H9 (cell line): ENCODE measurements around the gene GLCCI1. TPM values are rescaled to one million over a fixed set of nuclear protein-coding genes. Genes with fewer than 3 reads are reported as not detected.

Experiments
- DNase-seq: peaks from one replicate; pipeline ENCODE4 v3.0.0-alpha.2; 2017
- H2AFZ ChIP-seq: one replicate; pipeline ENCODE4 v1.6.1; 2013; ENCODE audit warnings: mild to moderate bottlenecking, low read length, control low read depth, moderate library complexity
- H2AK5ac ChIP-seq: 2 replicates; pipeline ENCODE4 v1.6.1; 2013; ENCODE audit warnings: low read length, control low read depth, mixed read lengths; ENCODE audit not compliant: insufficient read length
- H2BK120ac ChIP-seq: one replicate; pipeline ENCODE4 v1.6.1; 2013; ENCODE audit warnings: low read depth, mild to moderate bottlenecking, low read length, control low read depth, inconsistent platforms; ENCODE audit not compliant: poor library complexity, severe bottlenecking
- H2BK12ac ChIP-seq: 2 replicates; pipeline ENCODE4 v1.6.1; 2013; ENCODE audit warnings: low read length, control low read depth, mixed read lengths, low read depth; ENCODE audit not compliant: insufficient read length
- H2BK15ac ChIP-seq: 2 replicates; pipeline ENCODE4 v1.6.1; 2013; ENCODE audit warnings: low read depth, low read length, control low read depth
- H2BK20ac ChIP-seq: one replicate; pipeline ENCODE4 v1.6.1; 2013; ENCODE audit warnings: low read depth, mild to moderate bottlenecking, low read length, control low read depth, inconsistent platforms; ENCODE audit not compliant: poor library complexity, severe bottlenecking
- H2BK5ac ChIP-seq: 2 replicates; pipeline ENCODE4 v1.6.1; 2013; ENCODE audit warnings: low read length, control low read depth, mixed read lengths; ENCODE audit not compliant: insufficient read length
- H3K14ac ChIP-seq: 2 replicates; pipeline ENCODE4 v1.6.1; 2013; ENCODE audit warnings: low read length, control low read depth; ENCODE audit not compliant: insufficient read depth
- H3K18ac ChIP-seq: 2 replicates; pipeline ENCODE4 v1.6.1; 2013; ENCODE audit warnings: low read depth, mild to moderate bottlenecking, mixed read lengths, low read length, control low read depth; ENCODE audit not compliant: insufficient read length
- H3K23ac ChIP-seq: 2 replicates; pipeline ENCODE4 v1.6.1; 2013; ENCODE audit warnings: low read length, control low read depth, mixed read lengths, low read depth; ENCODE audit not compliant: insufficient read length
- H3K23me2 ChIP-seq: 2 replicates; pipeline ENCODE4 v1.6.1; 2013; ENCODE audit warnings: low read depth, mild to moderate bottlenecking, mixed read lengths, low read length, control low read depth; ENCODE audit not compliant: insufficient read length, poor library complexity, severe bottlenecking
- H3K27ac ChIP-seq: 2 replicates; pipeline ENCODE4 v1.5.1; 2013; ENCODE audit warnings: low read length, control low read depth, mixed read lengths, low read depth; ENCODE audit not compliant: insufficient read length
- H3K27me3 ChIP-seq: 2 replicates; pipeline ENCODE4 v1.6.1; 2013; ENCODE audit warnings: low read length, control low read depth, inconsistent platforms; ENCODE audit not compliant: insufficient read depth
- H3K4ac ChIP-seq: 2 replicates; pipeline ENCODE4 v1.6.1; 2013; ENCODE audit warnings: low read depth, mild to moderate bottlenecking, control low read depth, inconsistent platforms, low read length, moderate library complexity
- H3K4me1 ChIP-seq: 2 replicates; pipeline ENCODE4 v1.6.1; 2013; ENCODE audit warnings: low read length, control low read depth, inconsistent platforms; ENCODE audit not compliant: insufficient read depth
- H3K4me2 ChIP-seq: 2 replicates; pipeline ENCODE4 v1.6.1; 2013; ENCODE audit warnings: low read length, control low read depth, mixed read lengths; ENCODE audit not compliant: insufficient read length, insufficient read depth
- H3K56ac ChIP-seq: 2 replicates; pipeline ENCODE4 v1.6.1; 2013; ENCODE audit warnings: low read depth, mild to moderate bottlenecking, mixed read lengths, low read length, control low read depth; ENCODE audit not compliant: insufficient read length
- H3K79me1 ChIP-seq: 2 replicates; pipeline ENCODE4 v1.6.1; 2013; ENCODE audit warnings: low read depth, mild to moderate bottlenecking, moderate library complexity, low read length, control low read depth, inconsistent platforms; ENCODE audit not compliant: insufficient read depth, poor library complexity, severe bottlenecking
- H3K79me2 ChIP-seq: 2 replicates; pipeline ENCODE4 v1.6.1; 2013; ENCODE audit warnings: low read length, control low read depth, inconsistent platforms; ENCODE audit not compliant: insufficient read depth
- H3K9ac ChIP-seq: 2 replicates; pipeline ENCODE4 v1.6.1; 2013; ENCODE audit warnings: low read length, control low read depth, mixed read lengths; ENCODE audit not compliant: insufficient read length; ENCODE audit errors: extremely low read depth
- H3K9me3 ChIP-seq: one replicate; pipeline ENCODE4 v1.6.1; 2013; ENCODE audit warnings: low read depth, low read length, inconsistent platforms; ENCODE audit not compliant: control insufficient read depth
- H3T11ph ChIP-seq: one replicate; pipeline ENCODE4 v1.6.1; 2013; ENCODE audit warnings: mild to moderate bottlenecking, low read length, control low read depth, inconsistent platforms
- H4K20me1 ChIP-seq: one replicate; pipeline ENCODE4 v1.6.1; 2013; ENCODE audit not compliant: control insufficient read depth, insufficient read length, insufficient read depth
- H4K5ac ChIP-seq: 2 replicates; pipeline ENCODE4 v1.6.1; 2013; ENCODE audit warnings: low read depth, mild to moderate bottlenecking, mixed read lengths, low read length, control low read depth; ENCODE audit not compliant: insufficient read length
- H4K8ac ChIP-seq: replicated peaks from 2 replicates; pipeline ENCODE4 v1.6.1; 2013; ENCODE audit warnings: low read length, control low read depth, mixed read lengths, low read depth; ENCODE audit not compliant: insufficient read length
- H4K91ac ChIP-seq: 2 replicates; pipeline ENCODE4 v1.6.1; 2013; ENCODE audit warnings: low read depth, mild to moderate bottlenecking, moderate library complexity, mixed read lengths, low read length, control low read depth; ENCODE audit not compliant: insufficient read length
- H3K27ac Mint-ChIP-seq, 3 experiments: 2 replicates in 2 of 3; 3 replicates in 1 of 3; pipeline ENCODE4 v1.8.0; 2020 to 2021; ENCODE audit warnings: mixed read lengths in 3 of 3, mild to moderate bottlenecking in 1 of 3, moderate library complexity in 1 of 3
- H3K27me3 Mint-ChIP-seq: 2 replicates; pipeline ENCODE4 v1.8.0; 2021; ENCODE audit warnings: low read depth, mild to moderate bottlenecking, moderate library complexity, mixed read lengths
- H3K36me3 Mint-ChIP-seq, 3 experiments: 2 replicates in 2 of 3; 3 replicates in 1 of 3; pipeline ENCODE4 v1.8.0; 2020 to 2021; ENCODE audit warnings: low read depth in 3 of 3, mixed read lengths in 3 of 3; ENCODE audit not compliant: insufficient read depth in 1 of 3
- H3K4me1 Mint-ChIP-seq, 2 experiments: 2 replicates each; pipeline ENCODE4 v1.8.0; 2020; ENCODE audit warnings: mixed read lengths in 2 of 2
- H3K4me3 Mint-ChIP-seq, 2 experiments: 2 replicates in 1 of 2; 3 replicates in 1 of 2; pipeline ENCODE4 v1.8.0; 2020 to 2021; ENCODE audit warnings: mild to moderate bottlenecking in 2 of 2, mixed read lengths in 2 of 2, moderate library complexity in 1 of 2
- H3K9me3 Mint-ChIP-seq, 2 experiments: 2 replicates in 1 of 2; 3 replicates in 1 of 2; pipeline ENCODE4 v1.8.0; 2020; ENCODE audit warnings: mild to moderate bottlenecking in 2 of 2, mixed read lengths in 2 of 2, moderate library complexity in 1 of 2
- CTCF ChIP-seq: fragments of 200-600 bp; sonication (generic); conservative IDR thresholded peaks from 3 replicates; pipeline ENCODE4 v1.8.0; 2021; ENCODE audit warnings: antibody characterized with exemption, mild to moderate bottlenecking
- WGBS: extraction: QIAGEN DNeasy Blood & Tissue Kit; methylation state at CpG from one replicate; pipeline ENCODE4 v1.1.7; 2013; ENCODE audit warnings: missing lambda C conversion rate, low lambda C conversion rate, mixed read lengths; ENCODE audit not compliant: insufficient read length; ENCODE audit errors: extremely low coverage; 5-methylcytosine and 5-hydroxymethylcytosine counted together
- total RNA-seq: library from RNA; stranded (reverse); gene quantifications from 2 replicates; pipeline ENCODE4 v1.2.1, GENCODE V29; 2021

The GLCCI1 gene
- total RNA-seq, 1 experiment from 2014 or later = 19.1 TPM

GRCh38 chr7:7965301-7965700, 3.3 kb upstream of the GLCCI1 start:
- Mint-ChIP-seq H3K27me3 (no peaks in the 10 kb centered on the region), H3K4me1 (peaks cover 4 to 6% of the 10 kb centered on the region in 2 experiments), H3K27ac (no peak overlapping the region), H3K36me3 (no peaks in the 10 kb centered on the region), H3K4me3 (no peak overlapping the region), H3K9me3 (no peaks in the 10 kb centered on the region)
- Histone ChIP-seq H4K8ac (no peak overlapping the region), H2BK15ac (no peak overlapping the region), H3K79me1 (no peaks in the 10 kb centered on the region), H3K14ac (no peak overlapping the region), H3K4ac (no peak overlapping the region), H3K4me2 (no peak overlapping the region), H3T11ph (no peak overlapping the region), H2AK5ac (no peak overlapping the region), H2BK5ac (no peak overlapping the region), H3K23me2 (peaks cover 7% of the 10 kb centered on the region), H2BK120ac (no peak overlapping the region), H3K56ac (no peak overlapping the region), H3K27me3 (no peaks in the 10 kb centered on the region), H2AFZ (no peak overlapping the region), H4K5ac (no peak overlapping the region), H3K9ac (no peak overlapping the region), H3K23ac (no peak overlapping the region), H3K9me3 (no peaks in the 10 kb centered on the region), H2BK12ac (no peak overlapping the region), H3K18ac (no peak overlapping the region), H2BK20ac (no peak overlapping the region), H3K27ac (no peak overlapping the region), H4K20me1 (no peaks in the 10 kb centered on the region), H3K79me2 (no peaks in the 10 kb centered on the region), H3K4me1 (no peaks in the 10 kb centered on the region), H4K91ac (no peak overlapping the region)
- TF ChIP-seq CTCF = no peak
- no CpG with 5 or more reads among the region's 1 CpG for whole genome bisulfite sequencing
- DNase-seq = no peak
